HEK293T (cell line): ENCODE results near the gene FCAMR.

Experiments
- BHLHE40 ChIP-seq: fragments of 450-650 bp; IDR thresholded peaks from 2 replicates; pipeline ENCODE4 v1.6.1; 2016; ENCODE audit warnings: mild to moderate bottlenecking, moderate library complexity, borderline replicate concordance
- CTBP1 ChIP-seq: fragments of 450-650 bp; IDR thresholded peaks from 2 replicates; pipeline ENCODE4 v1.6.1; 2016; ENCODE audit warnings: borderline replicate concordance
- FOXA1 ChIP-seq: fragments of 450-650 bp; IDR thresholded peaks from 2 replicates; pipeline ENCODE4 v1.6.1; 2016; ENCODE audit warnings: mild to moderate bottlenecking
- FOXK2 ChIP-seq: fragments of 450-650 bp; IDR thresholded peaks from 2 replicates; pipeline ENCODE4 v1.6.1; 2016; ENCODE audit warnings: mild to moderate bottlenecking
- FOXM1 ChIP-seq: fragments of 450-650 bp; IDR thresholded peaks from 2 replicates; pipeline ENCODE4 v1.6.1; 2017; ENCODE audit warnings: mild to moderate bottlenecking, borderline replicate concordance
- LEF1 ChIP-seq: fragments of 450-650 bp; IDR thresholded peaks from 2 replicates; pipeline ENCODE4 v1.6.1; 2017; ENCODE audit warnings: mild to moderate bottlenecking, borderline replicate concordance
- NFRKB ChIP-seq: fragments of 450-650 bp; IDR thresholded peaks from 2 replicates; pipeline ENCODE4 v1.6.1; 2016; ENCODE audit warnings: mild to moderate bottlenecking, moderate library complexity
- SP1 ChIP-seq: fragments of 450-650 bp; IDR thresholded peaks from 2 replicates; pipeline ENCODE4 v1.6.1; 2017
- SUZ12 ChIP-seq: fragments of 450-650 bp; IDR thresholded peaks from 2 replicates; pipeline ENCODE4 v1.6.1; 2016; ENCODE audit warnings: mild to moderate bottlenecking
- TARDBP ChIP-seq: fragments of 450-650 bp; IDR thresholded peaks from 2 replicates; pipeline ENCODE4 v1.6.1; 2016
- TF ChIP-seq, protein P1 (sequence below): fragments of 450-650 bp; IDR thresholded peaks from 2 replicates; pipeline ENCODE4 v1.6.1; 2016

DNA sequence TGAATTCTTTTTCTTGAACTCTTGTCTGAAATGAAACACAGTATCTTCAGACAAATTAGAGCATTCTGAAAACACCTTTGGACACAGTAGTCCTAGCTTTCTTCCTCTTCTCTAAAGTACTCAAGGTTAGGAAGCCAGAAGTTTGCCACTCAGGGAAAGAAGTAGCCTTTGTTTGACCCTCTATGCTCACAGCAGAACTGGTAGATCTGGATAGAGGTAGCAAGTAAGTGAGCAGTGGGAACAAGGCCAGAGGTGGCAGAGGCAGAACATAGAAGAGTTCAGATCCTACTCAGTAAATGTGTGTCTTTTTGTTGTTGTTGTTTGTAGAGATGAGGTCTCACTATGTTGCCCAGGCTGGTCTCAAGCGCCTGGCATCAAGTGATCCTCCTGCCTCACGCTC is 16.6 kb downstream of the FCAMR start:
- TF ChIP-seq TARDBP, result no peak
- no peak for TF ChIP-seq FOXM1
- no peak for TF ChIP-seq SUZ12
- no peak for TF ChIP-seq CTBP1
- TF ChIP-seq, protein P1, sequence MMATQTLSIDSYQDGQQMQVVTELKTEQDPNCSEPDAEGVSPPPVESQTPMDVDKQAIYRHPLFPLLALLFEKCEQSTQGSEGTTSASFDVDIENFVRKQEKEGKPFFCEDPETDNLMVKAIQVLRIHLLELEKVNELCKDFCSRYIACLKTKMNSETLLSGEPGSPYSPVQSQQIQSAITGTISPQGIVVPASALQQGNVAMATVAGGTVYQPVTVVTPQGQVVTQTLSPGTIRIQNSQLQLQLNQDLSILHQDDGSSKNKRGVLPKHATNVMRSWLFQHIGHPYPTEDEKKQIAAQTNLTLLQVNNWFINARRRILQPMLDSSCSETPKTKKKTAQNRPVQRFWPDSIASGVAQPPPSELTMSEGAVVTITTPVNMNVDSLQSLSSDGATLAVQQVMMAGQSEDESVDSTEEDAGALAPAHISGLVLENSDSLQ, result no peak
- no peak for TF ChIP-seq NFRKB
- no peak for TF ChIP-seq FOXK2
- TF ChIP-seq BHLHE40, result no peak
- no peak for TF ChIP-seq LEF1
- no peak for TF ChIP-seq SP1
- no peak for TF ChIP-seq FOXA1
